Adrenal gland (tissue), 5 donors: ENCODE data around the gene C12orf60.

Experiments used
- POLR2A ChIP-seq, 2 donors: fragments of 450-650 bp; IDR thresholded peaks; one replicate each; pipeline ENCODE4 v1.6.1; 2017; ENCODE audit warnings: antibody characterized with exemption in 2 of 2, mild to moderate bottlenecking in 2 of 2, moderate library complexity in 1 of 2
- TF ChIP-seq, protein P1 (sequence below), 6 experiments: fragments of 450-650 bp in 4 of 6; fragments of 200-600 bp in 2 of 6; sonication (generic) in 1 of 6; IDR thresholded peaks; 1 replicate in 5 of 6; 2 replicates in 1 of 6; pipeline versions ENCODE4 v1.5.1 to v1.8.0; 2016 to 2021; ENCODE audit warnings: antibody characterized with exemption in 6 of 6, mild to moderate bottlenecking in 2 of 6, moderate library complexity in 1 of 6
- donor health status: DM: no; HTN: no; CAD: no.

DNA sequence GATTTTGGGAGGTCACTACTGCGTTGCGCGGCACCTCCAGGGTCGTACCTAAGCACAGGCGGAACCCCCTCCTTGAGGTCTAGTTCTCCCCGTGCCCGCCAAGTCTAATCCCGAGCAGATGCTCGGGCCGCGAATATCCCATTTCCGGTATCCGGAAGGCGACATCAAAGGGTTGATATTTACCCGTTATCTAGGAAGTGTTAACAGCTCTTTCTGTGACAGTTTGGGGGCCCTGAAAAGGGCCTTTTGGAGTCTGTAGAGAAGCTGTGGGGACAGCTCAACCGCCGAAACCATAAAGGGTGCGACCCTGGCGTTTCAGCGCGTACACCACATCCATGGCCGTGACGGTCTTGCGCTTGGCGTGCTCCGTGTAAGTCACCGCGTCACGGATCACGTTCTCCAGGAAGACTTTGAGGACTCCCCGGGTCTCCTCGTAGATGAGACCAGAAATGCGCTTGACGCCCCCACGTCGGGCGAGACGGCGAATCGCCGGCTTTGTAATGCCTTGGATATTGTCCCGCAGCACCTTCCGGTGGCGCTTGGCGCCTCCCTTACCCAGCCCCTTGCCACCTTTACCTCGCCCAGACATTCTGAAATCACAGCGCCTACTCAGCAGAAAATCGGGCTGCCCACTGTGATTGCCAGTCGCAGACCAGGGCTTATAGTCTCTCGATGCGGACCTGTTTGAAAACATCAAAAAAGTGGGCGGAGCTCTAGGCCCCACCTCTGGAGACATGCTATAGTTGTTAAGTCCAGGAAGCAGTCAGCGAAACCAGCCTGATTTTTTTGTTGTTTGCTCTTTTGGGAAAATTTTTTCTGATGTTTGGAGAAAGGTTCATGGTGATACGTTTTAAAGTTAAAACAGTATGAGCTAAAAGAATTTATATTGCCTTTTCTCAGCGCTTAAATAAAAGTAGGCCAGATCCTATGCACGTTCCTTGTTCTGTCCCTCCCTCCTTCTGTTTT lies 32.7 kb upstream of the C12orf60 start:
- TF ChIP-seq POLR2A (IDR thresholded peaks at IDR 0.05): peak; percentile 97
- TF ChIP-seq, protein P1, sequence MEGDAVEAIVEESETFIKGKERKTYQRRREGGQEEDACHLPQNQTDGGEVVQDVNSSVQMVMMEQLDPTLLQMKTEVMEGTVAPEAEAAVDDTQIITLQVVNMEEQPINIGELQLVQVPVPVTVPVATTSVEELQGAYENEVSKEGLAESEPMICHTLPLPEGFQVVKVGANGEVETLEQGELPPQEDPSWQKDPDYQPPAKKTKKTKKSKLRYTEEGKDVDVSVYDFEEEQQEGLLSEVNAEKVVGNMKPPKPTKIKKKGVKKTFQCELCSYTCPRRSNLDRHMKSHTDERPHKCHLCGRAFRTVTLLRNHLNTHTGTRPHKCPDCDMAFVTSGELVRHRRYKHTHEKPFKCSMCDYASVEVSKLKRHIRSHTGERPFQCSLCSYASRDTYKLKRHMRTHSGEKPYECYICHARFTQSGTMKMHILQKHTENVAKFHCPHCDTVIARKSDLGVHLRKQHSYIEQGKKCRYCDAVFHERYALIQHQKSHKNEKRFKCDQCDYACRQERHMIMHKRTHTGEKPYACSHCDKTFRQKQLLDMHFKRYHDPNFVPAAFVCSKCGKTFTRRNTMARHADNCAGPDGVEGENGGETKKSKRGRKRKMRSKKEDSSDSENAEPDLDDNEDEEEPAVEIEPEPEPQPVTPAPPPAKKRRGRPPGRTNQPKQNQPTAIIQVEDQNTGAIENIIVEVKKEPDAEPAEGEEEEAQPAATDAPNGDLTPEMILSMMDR (IDR thresholded peaks at IDR 0.05): no peak
